B cell (primary cell): ENCODE measurements around the gene KDELR1.

Experiments used
- CTCF ChIP-seq: fragments of 200-600 bp; IDR thresholded peaks from one replicate; pipeline ENCODE4 v1.8.0; 2022; ENCODE audit warnings: antibody characterized with exemption, mild to moderate bottlenecking
- EZH2 ChIP-seq: IDR thresholded peaks from 2 replicates; pipeline ENCODE4 v1.6.1; 2012; ENCODE audit warnings: borderline replicate concordance, low read depth, mild to moderate bottlenecking, moderate library complexity, low read length; ENCODE audit not compliant: insufficient read depth, poor library complexity, severe bottlenecking

DNA sequence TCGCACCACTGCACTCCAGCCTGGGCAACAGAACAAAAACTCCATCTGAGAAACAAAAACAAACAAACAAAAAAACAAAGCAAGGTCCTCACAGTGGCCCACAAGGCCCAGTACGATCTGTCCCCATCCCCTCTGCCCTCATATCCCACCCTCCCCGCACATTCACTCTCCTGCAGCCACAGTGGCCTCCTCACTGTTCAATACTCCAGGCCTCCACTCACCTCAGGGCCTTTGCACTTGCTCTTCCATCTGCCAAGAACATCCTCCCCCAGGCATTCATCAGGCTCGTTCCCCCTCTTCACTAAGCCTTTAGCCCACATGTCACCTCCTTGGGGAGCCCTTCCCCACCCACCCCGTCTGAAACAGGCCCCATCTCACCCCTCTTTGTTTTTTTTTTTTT is 32.2 kb downstream of the KDELR1 start:
- TF ChIP-seq CTCF, result no peak
- TF ChIP-seq EZH2, result no peak
